ENCODE data around the gene CELF6. TPM values are rescaled to one million over a fixed set of nuclear protein-coding genes. Genes with fewer than 3 reads are reported as not detected.
A peak's percentile ranks its signal among the peaks of the same experiment; 100 is the strongest.

The CELF6 gene
- total and polyA plus RNA-seq, 2 experiments from 2014 or later, result 0.40 to 2.4 TPM

DNA sequence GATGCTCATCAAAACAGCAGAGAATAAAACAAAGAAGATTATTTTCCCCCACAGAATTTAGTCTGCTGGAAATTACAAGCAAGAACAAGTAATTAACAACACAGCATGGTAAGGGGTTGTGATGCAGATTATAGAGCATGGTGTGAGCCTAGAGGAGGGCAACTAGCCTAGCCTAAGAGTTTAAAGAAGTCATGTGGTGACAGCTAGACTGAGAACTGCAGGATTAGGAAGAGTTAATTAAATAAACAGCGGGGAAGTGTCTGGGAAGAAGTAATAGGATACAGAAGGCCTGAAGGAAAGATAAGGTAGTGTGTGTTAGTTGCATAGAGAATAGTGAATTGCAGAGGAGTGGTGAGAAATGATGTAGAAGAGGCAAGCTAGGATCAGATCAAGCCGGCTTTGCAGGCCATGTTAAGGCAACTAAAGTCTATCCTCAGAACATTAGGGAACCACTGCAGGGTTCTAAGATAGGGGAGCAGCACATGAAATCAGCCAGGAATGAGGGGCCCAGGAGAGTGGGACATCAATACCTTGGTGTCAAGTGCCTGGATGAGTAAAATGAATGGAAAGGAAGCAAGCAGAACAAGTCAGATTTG, 77.1 kb downstream of the CELF6 start:
- Histone ChIP-seq H4K20me1 (ENCODE audit: insufficient read depth, poor library complexity, severe bottlenecking) (peaks cover 4% of the 10 kb centered on the region), H3K4me3 (no peak overlapping the region), H3K9me2 (replicated peaks; ENCODE audit: insufficient read depth) (no peaks in the 10 kb centered on the region), H3K27ac (no peak overlapping the region), H3K79me2 (no peaks in the 10 kb centered on the region), H3K4me1 (ENCODE audit: insufficient read depth) (peaks cover under 1% of the 10 kb centered on the region), H3K36me3 (replicated peaks; ENCODE audit: insufficient read depth, low read depth) (no peaks in the 10 kb centered on the region), H3K4me2 (no peak overlapping the region), H3K27me3 (no peaks in the 10 kb centered on the region), H2AFZ (no peak overlapping the region), H3K9me3 (ENCODE audit: low read depth) (no peaks in the 10 kb centered on the region)
- 38% methylated on average over 2 of the region's 2 CpGs for WGBS (ENCODE audit: low lambda C conversion rate, missing lambda C conversion rate)
- DNase-seq (ENCODE audit: low spot score), result no peak
- no peak for TF ChIP-seq EZH2phosphoT487 (IDR thresholded peaks at IDR 0.05; ENCODE audit: low read depth, severe bottlenecking, unreplicated experiment)
- TF ChIP-seq, protein P1, sequence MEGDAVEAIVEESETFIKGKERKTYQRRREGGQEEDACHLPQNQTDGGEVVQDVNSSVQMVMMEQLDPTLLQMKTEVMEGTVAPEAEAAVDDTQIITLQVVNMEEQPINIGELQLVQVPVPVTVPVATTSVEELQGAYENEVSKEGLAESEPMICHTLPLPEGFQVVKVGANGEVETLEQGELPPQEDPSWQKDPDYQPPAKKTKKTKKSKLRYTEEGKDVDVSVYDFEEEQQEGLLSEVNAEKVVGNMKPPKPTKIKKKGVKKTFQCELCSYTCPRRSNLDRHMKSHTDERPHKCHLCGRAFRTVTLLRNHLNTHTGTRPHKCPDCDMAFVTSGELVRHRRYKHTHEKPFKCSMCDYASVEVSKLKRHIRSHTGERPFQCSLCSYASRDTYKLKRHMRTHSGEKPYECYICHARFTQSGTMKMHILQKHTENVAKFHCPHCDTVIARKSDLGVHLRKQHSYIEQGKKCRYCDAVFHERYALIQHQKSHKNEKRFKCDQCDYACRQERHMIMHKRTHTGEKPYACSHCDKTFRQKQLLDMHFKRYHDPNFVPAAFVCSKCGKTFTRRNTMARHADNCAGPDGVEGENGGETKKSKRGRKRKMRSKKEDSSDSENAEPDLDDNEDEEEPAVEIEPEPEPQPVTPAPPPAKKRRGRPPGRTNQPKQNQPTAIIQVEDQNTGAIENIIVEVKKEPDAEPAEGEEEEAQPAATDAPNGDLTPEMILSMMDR (IDR thresholded peaks at IDR 0.05; ENCODE audit: poor library complexity), result no peak
- TF ChIP-seq EZH2 (IDR thresholded peaks at IDR 0.05; ENCODE audit: borderline replicate concordance), result no peak

DNA sequence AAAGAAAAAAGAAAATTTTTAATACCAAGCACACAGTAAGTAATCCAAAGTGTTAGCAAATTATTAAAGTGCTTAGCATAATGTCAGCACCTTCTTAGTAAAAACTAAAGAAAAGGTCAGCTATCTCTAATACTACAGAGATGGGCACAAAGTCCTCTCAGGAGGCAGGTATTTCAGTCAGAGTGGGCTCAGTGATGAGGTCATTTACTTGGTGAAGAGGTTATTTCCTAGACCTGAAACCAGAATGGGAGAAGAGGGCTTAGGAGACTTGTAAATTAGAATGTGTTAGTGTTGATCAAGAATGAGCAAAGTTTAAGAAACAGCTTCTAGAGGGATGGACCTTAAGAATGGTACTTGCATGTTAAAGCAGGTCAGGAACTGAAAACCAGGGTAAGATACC, 80.3 kb downstream of the CELF6 start:
- H3K4me2 ChIP-seq, result no peak overlapping the region
- no peaks in the 10 kb centered on the region for H3K9me3 ChIP-seq (ENCODE audit: low read depth)
- H2AFZ ChIP-seq, result no peak overlapping the region
- no peaks in the 10 kb centered on the region for H3K9me2 ChIP-seq (replicated peaks; ENCODE audit: insufficient read depth)
- no peaks in the 10 kb centered on the region for H3K79me2 ChIP-seq
- no peak for DNase-seq (ENCODE audit: low spot score)
- TF ChIP-seq EZH2phosphoT487 (IDR thresholded peaks at IDR 0.05; ENCODE audit: low read depth, severe bottlenecking, unreplicated experiment) (no peak), EZH2 (IDR thresholded peaks at IDR 0.05; ENCODE audit: borderline replicate concordance) (no peak)
- TF ChIP-seq, protein P1 (IDR thresholded peaks at IDR 0.05; ENCODE audit: poor library complexity), result no peak
- H3K27ac ChIP-seq, result peak overlapping the region; percentile 13
- no peak overlapping the region for H3K4me3 ChIP-seq
- peaks cover 4% of the 10 kb centered on the region for H4K20me1 ChIP-seq (ENCODE audit: insufficient read depth, poor library complexity, severe bottlenecking)
- H3K4me1 ChIP-seq (ENCODE audit: insufficient read depth), result peaks cover 3% of the 10 kb centered on the region
- H3K27me3 ChIP-seq, result no peaks in the 10 kb centered on the region
- H3K36me3 ChIP-seq (replicated peaks; ENCODE audit: insufficient read depth, low read depth), result no peaks in the 10 kb centered on the region

DNA sequence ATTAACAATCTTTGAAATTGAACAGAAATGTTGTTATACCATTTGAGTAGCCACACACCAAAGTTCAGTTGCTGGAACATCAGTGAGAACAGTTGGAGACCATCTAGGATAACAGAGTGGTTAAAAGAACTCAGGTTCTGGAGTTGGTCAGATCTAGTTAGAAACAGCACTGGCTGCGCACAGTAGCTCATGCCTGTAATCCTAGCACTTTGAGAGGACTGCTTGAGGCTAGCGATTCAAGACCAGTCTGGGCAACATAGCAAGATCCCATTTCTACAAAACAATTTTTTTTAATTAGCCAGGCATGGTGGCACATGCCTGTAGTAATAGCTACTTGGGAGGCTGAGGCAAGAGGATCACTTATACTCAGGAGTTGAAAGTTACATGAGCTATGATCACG, 81.4 kb downstream of the CELF6 start:
- Histone ChIP-seq H4K20me1 (ENCODE audit: insufficient read depth, poor library complexity, severe bottlenecking) (peaks cover 4% of the 10 kb centered on the region), H3K27ac (no peak overlapping the region), H3K36me3 (replicated peaks; ENCODE audit: insufficient read depth, low read depth) (no peaks in the 10 kb centered on the region), H3K4me3 (no peak overlapping the region), H3K9me2 (replicated peaks; ENCODE audit: insufficient read depth) (no peaks in the 10 kb centered on the region), H2AFZ (no peak overlapping the region), H3K4me1 (ENCODE audit: insufficient read depth) (peaks cover 3% of the 10 kb centered on the region), H3K27me3 (no peaks in the 10 kb centered on the region), H3K79me2 (no peaks in the 10 kb centered on the region), H3K9me3 (ENCODE audit: low read depth) (no peaks in the 10 kb centered on the region), H3K4me2 (no peak overlapping the region)
- TF ChIP-seq EZH2 (IDR thresholded peaks at IDR 0.05; ENCODE audit: borderline replicate concordance) (no peak), EZH2phosphoT487 (IDR thresholded peaks at IDR 0.05; ENCODE audit: low read depth, severe bottlenecking, unreplicated experiment) (no peak)
- TF ChIP-seq, protein P1 (IDR thresholded peaks at IDR 0.05; ENCODE audit: poor library complexity), result no peak
- DNase-seq (ENCODE audit: low spot score), result no peak
- WGBS (ENCODE audit: low lambda C conversion rate, missing lambda C conversion rate), result 98% methylated on average over 3 of the region's 3 CpGs
